DOHH2 (cell line): ENCODE results near the gene CCDC12.

Experiments
- CTCF ChIP-seq: fragments of 200-600 bp; sonication (generic); IDR thresholded peaks from one replicate; pipeline ENCODE4 v1.5.1; 2014; ENCODE audit warnings: antibody characterized with exemption, mild to moderate bottlenecking, low read depth, low read length; ENCODE audit not compliant: poor library complexity, severe bottlenecking
- EZH2phosphoT487 ChIP-seq: fragments of 200-600 bp; sonication (generic); IDR thresholded peaks from 2 replicates; pipeline ENCODE4 v1.6.1; 2017; ENCODE audit warnings: borderline replicate concordance, mild to moderate bottlenecking, antibody characterized with exemption, low read length, moderate library complexity, mixed read lengths

- TF ChIP-seq CTCF (no peak), EZH2phosphoT487 (no peak)
Measured at GRCh38 chr3:46926871-46927717, 49.5 kb downstream of the CCDC12 start.
